Stimulated activated CD4-positive, alpha-beta T cell treated with anti-CD3 and anti-CD28 coated beads, Interleukin-2, amount 100 ng/mL, for 24 hours (primary cell): ENCODE measurements around the gene ARPC1A.

ENCODE experiments used
- DNase-seq, 2 donors: peaks; one replicate each; pipeline ENCODE4 v3.0.0-alpha.2; 2020

Gene ARPC1A

GRCh38 chr7:99390941-99391602 lies 65.4 kb downstream of the ARPC1A start:
- DNase-seq, result no peak

- no peak for DNase-seq
These were observed 66.3 kb downstream of the ARPC1A start for GRCh38 chr7:99392046-99392445.

- peak; percentile 78 to 82 for DNase-seq
These were observed 67.1 kb downstream of the ARPC1A start for GRCh38 chr7:99392659-99393354.

- no peak for DNase-seq
These were observed 67.9 kb downstream of the ARPC1A start for GRCh38 chr7:99393355-99394187.

- DNase-seq, result no peak
These were observed 68.4 kb downstream of the ARPC1A start for GRCh38 chr7:99394188-99394502.

- DNase-seq, result no peak
These were observed 70.1 kb downstream of the ARPC1A start for GRCh38 chr7:99395616-99396327.

- DNase-seq, result no peak
These were observed 71.0 kb downstream of the ARPC1A start for GRCh38 chr7:99396418-99397296.

- DNase-seq, result no peak
These were observed 71.7 kb downstream of the ARPC1A start for GRCh38 chr7:99397297-99397983.

- no peak for DNase-seq
These were observed 73.3 kb downstream of the ARPC1A start for GRCh38 chr7:99398891-99399445.

GRCh38 chr7:99399597-99399996 lies 73.9 kb downstream of the ARPC1A start:
- no peak for DNase-seq

- no peak for DNase-seq
These were observed 77.2 kb downstream of the ARPC1A start for GRCh38 chr7:99402854-99403253.

- DNase-seq, result no peak
These were observed 78.1 kb downstream of the ARPC1A start for GRCh38 chr7:99403764-99404163.

GRCh38 chr7:99404235-99404976 lies 78.7 kb downstream of the ARPC1A start:
- DNase-seq, result no peak

- no peak for DNase-seq
These were observed 79.3 kb downstream of the ARPC1A start for GRCh38 chr7:99404977-99405320.

- no peak for DNase-seq
These were observed 80.9 kb downstream of the ARPC1A start for GRCh38 chr7:99406557-99406956.

GRCh38 chr7:99407872-99408378 lies 82.2 kb downstream of the ARPC1A start:
- peak; percentile 45 to 50 for DNase-seq

GRCh38 chr7:99408379-99409191 lies 82.9 kb downstream of the ARPC1A start, which contains the start of the genes BUD31 and PDAP1:
Gene BUD31 (plus strand): TSS chr7:99408969. CDS start chr7:99411093, 2,124 bp downstream.
Gene PDAP1 (minus strand): TSS chr7:99408597. CDS start chr7:99408548, 49 bp downstream.
- peak; percentile 88 to 93 for DNase-seq

GRCh38 chr7:99409192-99409572 lies 83.5 kb downstream of the ARPC1A start:
- no peak for DNase-seq

- no peak for DNase-seq
These were observed 84.1 kb downstream of the ARPC1A start for GRCh38 chr7:99409806-99410205.
